ENCODE data around the gene CYTH3. TPM values are rescaled to one million over a fixed set of nuclear protein-coding genes. Genes with fewer than 3 reads are reported as not detected.

Gene CYTH3
- total and polyA plus RNA-seq, 2 of the 8 experiments (the other 6 are each of a cell fraction or from before 2014, with no cell fraction given) = 10.3 to 11.9 TPM

GRCh38 chr7:6161463-6162330 lies 110.7 kb downstream of the CYTH3 start:
- H3K4me1 ChIP-seq (replicated peaks in 1 of 4; ENCODE audit: control insufficient read depth in 3 of 4, insufficient read depth in 4 of 4, low read length in 3 of 4) = peaks cover 0 to 3% (median 1%) of the 10 kb centered on the region in 4 experiments; a peak in 2 of 7 replicates
- H3K27me3 ChIP-seq (replicated peaks in 1 of 4; ENCODE audit: control insufficient read depth in 3 of 4, extremely low read depth in 1 of 4, insufficient read depth in 3 of 4, low read length in 3 of 4) = no peaks in the 10 kb centered on the region
- H3K9me3 ChIP-seq (ENCODE audit: insufficient read depth in 2 of 2, low read depth in 1 of 2, low read length in 1 of 2) = no peaks in the 10 kb centered on the region
- H2AK5ac ChIP-seq (ENCODE audit: low read depth, low read length) = no peak overlapping the region
- H2BK15ac ChIP-seq (ENCODE audit: low read length) = no peak overlapping the region
- H4K5ac ChIP-seq (ENCODE audit: insufficient read length, low read depth, low read length) = no peak overlapping the region
- no peak overlapping the region for H3K18ac ChIP-seq (ENCODE audit: extremely low read depth, low read length)
- H2AFZ ChIP-seq (ENCODE audit: low read length) = no peak overlapping the region
- no peak overlapping the region for H3K27ac ChIP-seq (ENCODE audit: low read depth, low read length)
- no peaks in the 10 kb centered on the region; the same call in 1 of the 2 replicates for H3K79me1 ChIP-seq (ENCODE audit: low read depth, low read length)
- H3K56ac ChIP-seq (replicated peaks; ENCODE audit: insufficient read length, low read depth, low read length) = no peak overlapping the region
- no peak overlapping the region for H2BK5ac ChIP-seq (ENCODE audit: low read depth, low read length)
- no peak overlapping the region for H2BK20ac ChIP-seq (ENCODE audit: low read length)
- H3K23me2 ChIP-seq (ENCODE audit: low read depth, low read length) = no peaks in the 10 kb centered on the region
- no peak overlapping the region for H4K8ac ChIP-seq (ENCODE audit: extremely low read depth, insufficient read depth, low read length)
- CTCF ChIA-PET (ENCODE audit: partially characterized antibody) = interaction anchor here (0.9 to 4.2 kb wide), 10 partner anchors 9 to 162 kb away, joined by 3 to 103 read pairs (median 6); no protein-coding TSS in a partner anchor
- H3K4ac ChIP-seq (replicated peaks; ENCODE audit: insufficient read length, low read depth, low read length) = no peak overlapping the region
- H3K23ac ChIP-seq (ENCODE audit: insufficient read length) = no peak overlapping the region
- no peak overlapping the region for H2BK120ac ChIP-seq (replicated peaks; ENCODE audit: low read depth, low read length)
- no peak overlapping the region for H3K14ac ChIP-seq (ENCODE audit: insufficient read length)
- H3K4me2 ChIP-seq (ENCODE audit: insufficient read depth in 1 of 2, low read depth in 2 of 2, low read length in 2 of 2) = no peak overlapping the region
- H2BK12ac ChIP-seq (ENCODE audit: low read depth, low read length) = no peak overlapping the region
- FAIRE-seq (no peak), DNase-seq (ENCODE audit: low read depth in 1 of 2, low spot score in 2 of 2) (no peak)
- H3K79me2 ChIP-seq (ENCODE audit: control insufficient read depth in 1 of 2, insufficient read depth in 2 of 2, low read length in 2 of 2) = no peaks in the 10 kb centered on the region
- POLR2A ChIA-PET (ENCODE audit: partially characterized antibody) = no interaction called here
- H4K91ac ChIP-seq (replicated peaks; ENCODE audit: insufficient read length, low read length) = no peak overlapping the region
- H3K36me3 ChIP-seq (ENCODE audit: control insufficient read depth in 2 of 4, insufficient read depth in 4 of 4, low read length in 3 of 4) = peaks cover 6 to 19% (median 12%) of the 10 kb centered on the region in 4 experiments; a peak in 6 of 8 replicates
- peaks cover 0 to 7% of the 10 kb centered on the region in 2 experiments for H4K20me1 ChIP-seq (replicated peaks in 1 of 2; ENCODE audit: control insufficient read depth in 1 of 2, insufficient read depth in 2 of 2, low read length in 2 of 2)
- H3K4me3 ChIP-seq (ENCODE audit: extremely low read depth in 1 of 4, insufficient read depth in 2 of 4, low read depth in 3 of 4, low read length in 4 of 4) = no peak overlapping the region
- no peak overlapping the region for H3K9ac ChIP-seq (replicated peaks in 1 of 4; ENCODE audit: extremely low read depth in 1 of 4, low read depth in 3 of 4, low read length in 3 of 4)
- 92% methylated on average over 15 of the region's 15 CpGs; no CpG with 5 or more reads in 1 of the 2 experiments for WGBS, 2 experiments (ENCODE audit: extremely low coverage in 1 of 2, insufficient coverage in 1 of 2, insufficient read length in 1 of 2, insufficient replicate concordance in 2 of 2, low coverage in 1 of 2, low lambda C conversion rate in 2 of 2, missing lambda C conversion rate in 1 of 2)
- TF ChIP-seq SP1 (IDR thresholded peaks at IDR 0.05; ENCODE audit: low read depth, low read length) = no peak
- no peak for TF ChIP-seq NRF1 (IDR thresholded peaks at IDR 0.05; ENCODE audit: low read depth, low read length)
- TF ChIP-seq GABPA (IDR thresholded peaks at IDR 0.05; ENCODE audit: borderline replicate concordance, insufficient read depth, low read length) = no peak
- TF ChIP-seq BRCA1 (IDR thresholded peaks at IDR 0.05; ENCODE audit: low read depth, low read length) = no peak
- TF ChIP-seq ASH2L (IDR thresholded peaks at IDR 0.05; ENCODE audit: low read length) = no peak
- TF ChIP-seq CTCF (IDR thresholded peaks at IDR 0.05; ENCODE audit: control extremely low read depth in 1 of 3, insufficient read depth in 1 of 3, low read depth in 1 of 3, low read length in 3 of 3) = no peak
- no peak for TF ChIP-seq RBBP5 (IDR thresholded peaks at IDR 0.05; ENCODE audit: borderline replicate concordance, low read depth, low read length)
- no peak for TF ChIP-seq EGR1 (IDR thresholded peaks at IDR 0.05; ENCODE audit: borderline replicate concordance, low read depth, low read length)
- no peak for TF ChIP-seq POU5F1 (IDR thresholded peaks at IDR 0.05; ENCODE audit: low read depth, low read length)
- no peak for TF ChIP-seq TCF12 (IDR thresholded peaks at IDR 0.05; ENCODE audit: low read depth, low read length)

Data from H1 (cell line).